DND-41 (cell line): ENCODE data around the gene EPS8L1.

Source experiments
- ATAC-seq: fragments of 200-7000 bp; cut with Tn5 transposase; 3 replicates; pipeline ENCODE4 v1.9.1; 2021; ENCODE audit warnings: low read depth; ENCODE audit not compliant: insufficient read depth
- DNase-seq: peaks from one replicate; pipeline ENCODE4 v3.0.0-alpha.2; 2020
- H2AFZ ChIP-seq: 2 replicates; pipeline ENCODE4 v1.6.0; 2012; ENCODE audit warnings: low read depth, low read length
- H3K27ac ChIP-seq: 2 replicates; pipeline ENCODE4 v1.5.1; 2012; ENCODE audit warnings: low read length, inconsistent platforms
- H3K27me3 ChIP-seq: fragments of 200-600 bp; sonication (generic); 2 replicates; pipeline ENCODE4 v1.6.0; 2012; ENCODE audit warnings: low read length, mild to moderate bottlenecking, inconsistent platforms; ENCODE audit not compliant: insufficient read depth, poor library complexity
- H3K36me3 ChIP-seq: 2 replicates; pipeline ENCODE4 v1.5.1; 2012; ENCODE audit warnings: low read length, inconsistent platforms; ENCODE audit not compliant: insufficient read depth
- H3K4me1 ChIP-seq: 2 replicates; pipeline ENCODE4 v1.5.1; 2012; ENCODE audit warnings: mild to moderate bottlenecking, low read length; ENCODE audit not compliant: insufficient read depth
- H3K4me2 ChIP-seq: 2 replicates; pipeline ENCODE4 v1.6.0; 2012; ENCODE audit warnings: mild to moderate bottlenecking, moderate library complexity, low read length, inconsistent platforms; ENCODE audit not compliant: insufficient read depth
- H3K4me3 ChIP-seq, 2 experiments: fragments of 200-600 bp in 1 of 2; shearing (Covaris generic) in 1 of 2; 2 replicates each; pipeline ENCODE4 v1.5.1; 2012 to 2016; ENCODE audit warnings: inconsistent platforms in 2 of 2, low read length in 2 of 2, mild to moderate bottlenecking in 2 of 2, low read depth in 1 of 2, moderate library complexity in 1 of 2
- H3K79me2 ChIP-seq: 2 replicates; pipeline ENCODE4 v1.6.0; 2012; ENCODE audit warnings: low read length, inconsistent platforms; ENCODE audit not compliant: insufficient read depth
- H3K9ac ChIP-seq: 2 replicates; pipeline ENCODE4 v1.6.0; 2012; ENCODE audit warnings: low read depth, mild to moderate bottlenecking, inconsistent platforms, low read length, moderate library complexity
- H3K9me3 ChIP-seq: 2 replicates; pipeline ENCODE4 v1.5.1; 2012; ENCODE audit warnings: low read length, moderate library complexity, mild to moderate bottlenecking, inconsistent platforms; ENCODE audit not compliant: insufficient read depth, severe bottlenecking
- H4K20me1 ChIP-seq: 2 replicates; pipeline ENCODE4 v1.6.0; 2012; ENCODE audit warnings: low read length; ENCODE audit not compliant: insufficient read depth
- EZH2 ChIP-seq: IDR thresholded peaks from 3 replicates; pipeline ENCODE4 v1.6.1; 2012; ENCODE audit warnings: borderline replicate concordance, low read depth, mild to moderate bottlenecking, moderate library complexity, low read length, inconsistent platforms; ENCODE audit not compliant: severe bottlenecking
- TF ChIP-seq, protein P1 (sequence below): IDR thresholded peaks from 2 replicates; pipeline ENCODE4 v1.5.1; 2012; ENCODE audit warnings: borderline replicate concordance, low read length, moderate library complexity, mild to moderate bottlenecking; ENCODE audit not compliant: poor library complexity, severe bottlenecking; ENCODE audit errors: extremely low read depth

EPS8L1 gene

DNA sequence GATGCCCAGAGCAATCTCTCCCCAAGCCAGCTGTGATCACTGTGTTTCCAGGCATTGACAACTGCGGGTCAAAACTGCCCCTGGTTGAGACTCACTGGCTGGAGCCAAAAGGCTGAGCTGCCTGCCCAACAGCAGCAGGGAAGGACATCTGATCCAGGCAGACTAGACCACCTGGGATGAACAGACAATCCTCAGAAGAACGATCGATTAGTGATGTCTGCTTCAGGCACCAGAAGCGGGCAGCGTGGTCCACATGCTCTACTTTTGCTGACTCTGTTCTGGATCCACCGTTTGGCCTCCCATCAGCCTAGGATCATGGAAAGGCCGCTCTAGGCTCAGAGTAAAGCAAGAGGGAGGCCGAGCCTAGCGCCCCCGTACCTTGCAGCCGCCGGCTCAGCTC is 27.7 kb upstream of the EPS8L1 start:
- Histone ChIP-seq H3K4me2 (no peak overlapping the region), H2AFZ (no peak overlapping the region), H3K4me1 (peaks cover 2% of the 10 kb centered on the region), H3K9ac (no peak overlapping the region), H3K36me3 (peaks cover 48% of the 10 kb centered on the region), H3K27ac (no peak overlapping the region), H4K20me1 (peaks cover 21% of the 10 kb centered on the region), H3K79me2 (no peaks in the 10 kb centered on the region), H3K9me3 (no peaks in the 10 kb centered on the region), H3K4me3 (no peak overlapping the region), H3K27me3 (no peaks in the 10 kb centered on the region)
- no peak for DNase-seq
- ATAC-seq: no peak
- TF ChIP-seq, protein P1, sequence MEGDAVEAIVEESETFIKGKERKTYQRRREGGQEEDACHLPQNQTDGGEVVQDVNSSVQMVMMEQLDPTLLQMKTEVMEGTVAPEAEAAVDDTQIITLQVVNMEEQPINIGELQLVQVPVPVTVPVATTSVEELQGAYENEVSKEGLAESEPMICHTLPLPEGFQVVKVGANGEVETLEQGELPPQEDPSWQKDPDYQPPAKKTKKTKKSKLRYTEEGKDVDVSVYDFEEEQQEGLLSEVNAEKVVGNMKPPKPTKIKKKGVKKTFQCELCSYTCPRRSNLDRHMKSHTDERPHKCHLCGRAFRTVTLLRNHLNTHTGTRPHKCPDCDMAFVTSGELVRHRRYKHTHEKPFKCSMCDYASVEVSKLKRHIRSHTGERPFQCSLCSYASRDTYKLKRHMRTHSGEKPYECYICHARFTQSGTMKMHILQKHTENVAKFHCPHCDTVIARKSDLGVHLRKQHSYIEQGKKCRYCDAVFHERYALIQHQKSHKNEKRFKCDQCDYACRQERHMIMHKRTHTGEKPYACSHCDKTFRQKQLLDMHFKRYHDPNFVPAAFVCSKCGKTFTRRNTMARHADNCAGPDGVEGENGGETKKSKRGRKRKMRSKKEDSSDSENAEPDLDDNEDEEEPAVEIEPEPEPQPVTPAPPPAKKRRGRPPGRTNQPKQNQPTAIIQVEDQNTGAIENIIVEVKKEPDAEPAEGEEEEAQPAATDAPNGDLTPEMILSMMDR: no peak
- TF ChIP-seq EZH2: no peak

DNA sequence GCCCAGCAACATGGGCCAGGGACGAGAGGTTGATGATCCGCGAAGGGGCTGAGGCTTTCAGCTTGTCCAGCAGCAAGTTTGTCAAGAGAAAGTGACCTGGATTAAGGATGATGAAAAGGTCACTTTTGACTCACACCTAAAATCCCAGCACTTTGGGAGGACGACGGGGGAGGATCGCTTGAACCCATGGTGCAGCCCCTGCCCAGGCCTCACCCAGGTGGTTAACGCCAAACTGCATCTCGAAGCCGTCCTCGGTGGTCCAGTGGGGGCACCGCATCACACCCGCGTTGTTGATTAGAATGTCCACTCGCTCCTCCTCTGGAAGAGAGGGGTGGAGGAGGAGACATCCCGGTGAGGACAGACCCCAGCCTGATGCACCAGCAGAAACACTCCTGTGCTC is 27.2 kb upstream of the EPS8L1 start:
- no peak overlapping the region for H3K4me2 ChIP-seq
- no peaks in the 10 kb centered on the region for H3K27me3 ChIP-seq
- H3K4me3 ChIP-seq: no peak overlapping the region
- H2AFZ ChIP-seq: no peak overlapping the region
- no peaks in the 10 kb centered on the region for H3K9me3 ChIP-seq
- TF ChIP-seq, protein P1: no peak
- no peak for TF ChIP-seq EZH2
- ATAC-seq (no peak), DNase-seq (no peak)
- no peaks in the 10 kb centered on the region for H3K4me1 ChIP-seq
- H3K36me3 ChIP-seq: peaks cover 44% of the 10 kb centered on the region
- H4K20me1 ChIP-seq: peaks cover 18% of the 10 kb centered on the region
- no peaks in the 10 kb centered on the region for H3K79me2 ChIP-seq
- no peak overlapping the region for H3K27ac ChIP-seq
- H3K9ac ChIP-seq: no peak overlapping the region

DNA sequence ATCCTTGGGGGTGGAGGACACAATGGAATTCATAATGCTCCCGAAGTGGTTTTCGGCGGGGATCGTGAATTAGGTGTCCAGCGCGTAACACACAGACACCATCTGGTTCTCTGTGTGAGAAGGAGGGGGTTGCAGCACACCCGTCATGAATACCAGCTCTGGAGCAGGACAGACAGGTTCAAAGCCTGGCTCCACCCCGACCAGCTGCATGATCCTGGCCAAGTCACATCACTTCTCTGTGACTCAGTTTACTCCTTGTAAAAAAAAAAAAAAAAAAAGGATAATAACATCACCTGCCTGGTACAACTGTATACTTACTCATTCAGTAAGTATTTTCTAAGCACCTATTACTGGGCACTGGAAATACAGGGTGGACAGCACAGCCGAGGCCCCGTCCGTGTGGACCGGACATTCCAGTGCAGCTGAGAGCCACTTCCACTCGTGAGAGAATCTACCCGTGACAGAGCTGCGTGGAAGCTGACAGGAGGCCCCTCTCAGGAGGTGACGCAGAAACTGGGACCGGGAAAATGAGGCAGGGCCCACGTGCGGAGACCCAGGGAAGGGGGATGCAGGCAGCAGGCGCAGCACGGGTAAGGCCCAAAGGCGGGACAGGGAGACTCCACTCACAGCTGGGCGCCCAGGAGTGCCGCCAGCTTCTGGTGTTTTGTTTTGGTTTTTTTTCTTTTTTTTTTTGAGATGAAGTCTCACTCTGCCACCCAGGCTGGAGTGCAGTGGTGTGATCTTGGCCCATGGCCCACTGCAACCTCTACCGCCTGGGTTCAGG is 24.7 kb upstream of the EPS8L1 start:
- no peak for DNase-seq
- H3K79me2 ChIP-seq: no peaks in the 10 kb centered on the region
- no peaks in the 10 kb centered on the region for H3K9me3 ChIP-seq
- H3K4me2 ChIP-seq: no peak overlapping the region
- no peak for ATAC-seq
- H3K9ac ChIP-seq: no peak overlapping the region
- H3K27ac ChIP-seq: no peak overlapping the region
- H3K27me3 ChIP-seq: no peaks in the 10 kb centered on the region
- H4K20me1 ChIP-seq: peaks cover 10% of the 10 kb centered on the region; the same call in 1 of the 2 replicates
- H3K36me3 ChIP-seq: peaks cover 30% of the 10 kb centered on the region
- H2AFZ ChIP-seq: no peak overlapping the region
- no peak overlapping the region for H3K4me3 ChIP-seq
- H3K4me1 ChIP-seq: no peaks in the 10 kb centered on the region
- TF ChIP-seq EZH2: no peak
- TF ChIP-seq, protein P1: no peak
